RPMI8226 (cell line): Measurements from ENCODE around the gene GSTO2.

ENCODE experiments used
- DNase-seq: peaks from one replicate; pipeline ENCODE4 v3.0.0-alpha.2; 2015

Gene GSTO2

DNA sequence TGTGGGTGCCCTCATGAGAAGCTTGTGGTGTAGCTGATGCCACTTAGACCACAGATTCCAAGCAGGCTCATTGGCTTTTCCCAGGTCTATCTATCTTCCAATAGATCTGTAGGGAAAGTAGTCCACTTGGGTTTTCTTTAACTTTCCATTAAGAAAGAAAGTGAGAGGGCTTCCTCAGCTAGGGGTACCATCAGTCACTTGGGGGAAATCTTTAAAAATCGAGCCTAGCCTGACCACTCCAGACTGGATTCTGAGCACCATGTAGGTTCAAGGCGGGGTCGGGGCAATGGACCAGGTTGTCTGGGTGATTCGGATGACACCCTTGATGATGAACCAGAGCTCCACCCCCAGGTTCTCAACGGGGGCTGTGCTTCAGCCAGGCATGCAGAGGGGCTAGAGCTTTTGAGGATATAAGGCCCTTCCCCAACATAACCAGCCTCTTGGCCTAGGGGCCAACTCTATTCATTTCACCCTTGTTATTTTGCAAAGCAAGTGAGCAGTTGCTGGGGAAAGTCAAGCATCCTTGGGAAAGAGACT, 42.3 kb downstream of the GSTO2 start:
- no peak for DNase-seq

- DNase-seq: no peak
These were observed 45.9 kb downstream of the GSTO2 start for GRCh38 chr10:104314591-104315485.

- DNase-seq: no peak
These were observed 46.5 kb downstream of the GSTO2 start for GRCh38 chr10:104315486-104315921.

DNA sequence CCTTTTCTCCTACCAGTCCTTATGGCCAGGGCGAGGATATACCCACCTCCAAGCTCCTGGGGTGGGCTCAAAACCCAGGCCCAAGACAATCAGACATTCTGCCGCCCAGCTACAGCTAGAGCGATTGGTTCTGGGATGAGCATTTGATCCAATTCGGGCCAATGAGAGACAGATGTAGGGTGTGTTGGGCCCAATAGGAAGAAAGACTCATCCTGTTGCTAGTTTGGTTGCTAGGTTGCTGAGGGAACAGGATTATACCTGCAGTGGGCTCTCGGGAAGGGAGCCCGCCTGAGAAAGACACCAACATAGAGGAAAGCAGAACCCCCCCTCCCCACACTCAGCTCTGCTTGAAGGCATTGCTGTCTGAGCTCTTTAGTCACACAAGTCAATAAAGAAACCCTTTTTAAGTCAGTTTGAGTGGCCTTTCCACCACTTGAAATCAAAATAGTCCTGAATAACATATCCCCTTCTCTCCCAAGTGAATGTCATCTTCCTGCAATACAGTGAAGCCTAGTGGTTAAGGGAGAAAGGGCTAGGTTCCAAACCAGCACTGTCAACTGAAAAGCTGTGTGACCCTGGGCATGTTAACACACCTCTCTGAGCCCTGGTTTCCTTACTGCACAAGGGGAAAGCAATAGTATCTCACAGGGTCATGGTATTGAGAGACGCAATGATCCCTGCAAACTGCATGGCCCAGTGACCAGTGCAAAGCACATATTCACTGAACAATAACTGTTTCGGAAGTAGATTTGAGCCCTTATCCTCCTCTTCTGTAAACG, 47.5 kb downstream of the GSTO2 start:
- no peak for DNase-seq

DNA sequence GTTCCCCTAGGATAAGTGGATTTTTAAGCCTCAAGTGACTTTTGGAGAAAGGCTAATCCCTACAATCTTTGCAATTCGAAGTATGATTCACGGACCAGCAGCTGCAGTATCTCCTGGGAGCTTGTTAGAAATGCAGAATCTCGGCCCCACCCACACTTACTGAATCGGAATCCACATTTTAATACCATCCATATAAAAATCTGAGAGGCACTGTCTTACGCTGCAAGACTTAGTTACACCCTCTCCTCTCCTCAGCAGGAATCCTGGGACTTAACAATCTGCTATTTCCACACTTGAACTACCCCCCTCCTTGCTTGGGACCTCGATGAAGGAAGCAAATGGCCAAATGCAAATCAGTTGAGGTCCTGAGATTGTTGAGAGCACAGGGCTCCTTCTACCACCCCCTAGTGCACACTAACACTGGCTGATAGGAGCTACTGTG, 48.3 kb downstream of the GSTO2 start:
- no peak for DNase-seq

DNA sequence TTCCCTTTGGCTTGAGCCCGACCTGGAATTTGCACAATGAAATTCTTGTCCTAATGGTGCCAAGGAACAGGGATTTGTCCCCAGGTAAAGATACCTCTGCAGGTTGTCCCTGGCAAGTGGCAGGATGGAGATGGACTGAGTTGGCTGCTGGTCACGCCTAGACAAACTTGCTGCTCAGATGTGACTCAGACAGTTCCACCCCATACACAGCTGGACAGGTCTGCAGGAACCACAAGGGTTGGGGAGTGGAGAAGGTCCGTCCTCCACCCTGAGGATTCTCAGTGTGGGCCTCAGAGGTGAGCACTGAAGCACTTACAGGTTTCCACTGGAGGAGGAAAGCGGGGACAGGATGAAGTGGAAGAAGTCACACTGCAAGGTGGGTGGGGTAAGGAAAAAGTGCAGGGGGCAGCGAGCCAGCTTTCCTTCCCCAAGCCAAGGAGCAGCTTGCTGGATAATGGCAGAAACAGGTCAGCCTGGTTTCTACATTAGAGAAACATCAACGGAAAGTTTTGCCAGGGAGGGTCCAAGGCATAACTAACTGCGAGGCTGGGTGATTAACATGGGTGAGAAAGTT, 48.8 kb downstream of the GSTO2 start:
- no peak for DNase-seq

- DNase-seq: no peak
These were observed 49.3 kb downstream of the GSTO2 start for GRCh38 chr10:104318326-104318725.

GRCh38 chr10:104318810-104319741, 50.1 kb downstream of the GSTO2 start:
- DNase-seq: no peak

- DNase-seq: no peak
These were observed 52.2 kb downstream of the GSTO2 start for GRCh38 chr10:104321226-104321625.

DNA sequence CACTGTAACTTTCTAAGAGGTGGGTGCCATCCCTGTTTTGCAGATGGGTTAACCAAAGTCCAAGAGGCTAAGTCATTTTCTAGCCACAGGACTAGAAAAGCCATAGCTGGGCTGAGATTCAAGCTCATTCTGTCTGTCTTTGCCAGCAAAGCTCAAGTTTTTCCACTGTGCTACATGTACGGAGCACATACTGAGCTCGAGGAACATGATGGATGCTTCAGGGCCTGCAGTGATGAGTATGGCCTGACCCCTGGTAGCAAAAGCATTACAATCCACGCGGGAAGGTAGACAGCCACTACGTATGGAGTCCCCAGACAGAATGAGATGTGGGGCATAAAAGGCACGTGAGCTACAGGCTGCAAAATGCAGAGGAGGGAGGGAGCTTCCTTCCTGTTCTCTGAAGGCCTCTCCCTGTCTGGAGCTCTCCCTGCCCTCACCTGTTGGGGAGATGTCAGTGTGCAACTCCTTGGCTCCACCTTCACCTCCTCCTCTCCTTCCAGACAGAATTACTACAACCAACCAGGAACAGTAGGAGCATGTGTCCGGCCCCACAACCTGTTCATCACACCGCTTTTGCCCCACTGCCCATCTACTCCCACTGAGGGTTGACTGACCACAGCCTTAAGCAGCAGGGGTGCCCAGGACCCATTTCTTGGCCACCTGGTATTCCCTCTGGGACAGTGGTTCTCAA, 52.9 kb downstream of the GSTO2 start:
- DNase-seq: no peak

DNA sequence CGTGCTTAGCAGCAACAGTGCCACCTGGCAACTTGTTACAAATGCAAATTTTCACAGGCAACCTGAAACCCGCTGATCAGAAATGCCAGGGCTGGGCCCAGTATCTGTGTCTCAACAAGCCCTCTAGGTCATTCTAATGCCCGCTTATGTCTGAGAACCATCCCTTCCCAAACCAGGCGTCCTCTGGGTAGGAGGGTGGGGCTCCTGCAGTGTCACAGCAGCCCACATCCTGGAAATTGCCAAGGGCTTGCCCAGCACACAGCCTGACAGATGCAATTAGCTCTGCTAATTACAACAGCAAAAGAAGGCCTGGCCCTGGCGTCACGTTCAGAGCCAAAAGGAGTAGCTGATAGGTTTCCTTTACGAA, 53.4 kb downstream of the GSTO2 start:
- DNase-seq: no peak

- no peak for DNase-seq
These were observed 54.1 kb downstream of the GSTO2 start for GRCh38 chr10:104323085-104323484.

DNA sequence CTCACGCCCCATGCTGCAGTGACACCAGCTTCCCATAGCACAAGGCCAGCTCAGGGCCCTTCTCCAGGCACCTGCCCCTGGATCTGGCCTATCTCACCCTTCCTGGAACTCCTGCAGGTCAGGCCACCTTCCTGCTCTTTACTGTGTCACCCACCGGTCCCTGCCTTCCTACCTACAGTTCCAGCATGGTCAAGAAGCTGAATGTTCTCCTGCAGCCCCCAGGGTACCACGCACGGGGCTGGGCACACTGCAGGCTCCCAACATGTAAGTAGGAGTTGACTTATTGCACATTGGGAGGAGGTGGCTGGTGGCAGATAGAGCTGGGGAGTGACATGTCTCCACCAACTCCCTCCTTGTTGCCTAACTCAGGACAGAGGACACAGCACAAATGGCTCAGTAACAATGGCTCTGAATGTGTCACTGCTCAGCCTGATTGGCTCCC, 54.8 kb downstream of the GSTO2 start:
- DNase-seq: no peak

GRCh38 chr10:104324221-104324686, 55.3 kb downstream of the GSTO2 start:
- DNase-seq: no peak

- no peak for DNase-seq
These were observed 55.9 kb downstream of the GSTO2 start for GRCh38 chr10:104324931-104325330.

DNA sequence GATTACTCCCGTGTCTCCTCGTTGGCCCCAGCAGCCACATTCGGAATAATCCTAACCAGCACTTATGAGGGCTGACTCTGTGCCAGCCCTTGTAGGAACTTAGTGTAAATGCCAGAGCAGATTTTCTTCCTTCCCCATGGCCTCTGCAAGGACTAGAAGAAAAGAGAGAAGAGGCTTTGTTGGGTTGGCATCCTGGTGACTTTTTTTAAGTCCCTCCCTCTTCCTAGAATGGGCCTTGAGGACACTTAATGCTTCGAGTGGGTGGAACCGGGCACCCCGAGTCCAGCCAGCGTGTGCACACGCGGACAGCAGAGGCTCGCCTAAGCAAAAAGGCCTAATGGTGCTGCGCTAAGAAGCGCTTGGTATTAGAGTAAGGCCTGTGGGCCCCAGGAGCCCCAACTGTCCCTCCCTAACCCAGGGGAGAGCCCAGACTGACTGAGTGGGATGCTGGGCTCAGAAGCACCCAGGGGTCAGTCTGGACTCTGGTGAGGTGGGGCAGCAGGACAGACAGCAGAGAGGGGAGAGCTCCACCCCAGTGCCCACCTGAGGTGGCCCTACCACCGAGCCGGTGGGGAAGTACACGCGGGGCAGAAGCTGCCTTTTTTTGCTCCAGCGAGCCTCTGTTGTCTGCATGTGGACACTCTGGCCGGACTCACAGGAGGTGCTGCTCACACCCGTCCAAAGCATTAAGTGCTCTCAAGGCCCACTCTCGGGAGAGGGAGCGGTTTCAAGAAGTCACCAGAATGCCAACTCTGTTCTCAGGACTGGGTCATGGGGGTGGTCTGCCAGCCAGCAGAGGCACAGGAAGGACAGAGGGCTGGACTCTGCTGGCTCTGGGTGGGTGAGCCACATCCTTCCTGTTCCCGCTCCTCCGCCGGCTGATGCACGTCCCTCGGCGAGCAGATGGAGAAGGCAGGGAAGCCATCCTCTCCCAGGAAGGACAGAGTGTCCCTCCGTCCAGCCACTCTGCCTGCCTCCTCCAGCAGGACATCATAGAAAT, 56.8 kb downstream of the GSTO2 start:
- DNase-seq: no peak

DNA sequence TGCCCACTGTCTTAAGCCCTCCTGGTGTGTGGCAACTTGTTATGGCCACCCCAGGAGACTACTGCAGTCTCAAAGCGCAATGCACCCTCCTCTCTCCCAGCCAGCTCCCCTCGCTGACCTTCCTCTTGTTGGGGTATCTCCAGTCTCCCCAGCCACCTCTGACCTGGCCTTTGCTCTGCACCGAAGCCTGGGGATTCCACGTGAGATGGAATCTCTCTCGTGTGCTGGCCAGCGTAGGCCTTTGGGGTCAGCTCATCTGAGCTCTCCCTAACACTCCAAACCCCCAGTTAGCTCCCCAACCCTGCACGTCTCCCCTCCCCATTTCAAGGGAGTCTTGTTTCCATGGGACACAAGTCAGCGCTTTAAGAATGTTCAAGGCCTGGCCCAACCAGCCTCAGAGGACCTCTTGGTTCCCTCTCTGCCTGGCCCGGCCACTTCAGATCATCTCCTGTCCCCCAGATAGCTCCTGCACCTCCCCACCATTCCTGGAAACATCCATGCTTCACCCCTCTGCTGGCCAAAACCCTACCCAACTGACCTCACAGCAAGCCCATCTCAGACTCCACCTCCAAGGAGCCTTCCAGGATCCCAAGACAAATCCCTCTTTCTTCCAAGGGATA, 58.1 kb downstream of the GSTO2 start:
- DNase-seq: no peak

- no peak for DNase-seq
These were observed 59.0 kb downstream of the GSTO2 start for GRCh38 chr10:104327745-104328645.

- no peak for DNase-seq
These were observed 59.6 kb downstream of the GSTO2 start for GRCh38 chr10:104328646-104328895.
